NCI-H460 (cell line): Measurements from ENCODE around the gene CNN2. TPM values are rescaled to one million over a fixed set of nuclear protein-coding genes. Genes with fewer than 3 reads are reported as not detected.

ENCODE experiments used
- DNase-seq: peaks from one replicate; pipeline ENCODE4 v3.0.0-alpha.2; 2016; ENCODE audit warnings: low read depth; ENCODE audit errors: extremely low read depth
- polyA plus RNA-seq: library from polyadenylated mRNA; depleted of rRNA; stranded (reverse); fragments of >200 nt; gene quantifications from 2 replicates; pipeline ENCODE4 v1.2.3, GENCODE V29; 2014; cell fraction: nucleus; rRNA removed
- total RNA-seq: library from RNA; depleted of rRNA; stranded (reverse); fragments of >200 nt; shearing (Covaris generic); gene quantifications from 2 replicates; pipeline ENCODE4 v1.2.3, GENCODE V29; 2014; rRNA removed

CNN2 gene
- total RNA-seq = 22.2 and 27.5 TPM in 2 replicates
- 15.5 and 21.9 TPM in 2 replicates for polyA plus RNA-seq

GRCh38 chr19:1025960-1026782, at the start of gene CNN2:
CNN2 (plus strand) TSS chr19:1026608; CDS start chr19:1026662, 54 bp downstream.
- DNase-seq = no peak

GRCh38 chr19:977058-977464, 49.3 kb upstream of the CNN2 start:
- no peak for DNase-seq

DNA sequence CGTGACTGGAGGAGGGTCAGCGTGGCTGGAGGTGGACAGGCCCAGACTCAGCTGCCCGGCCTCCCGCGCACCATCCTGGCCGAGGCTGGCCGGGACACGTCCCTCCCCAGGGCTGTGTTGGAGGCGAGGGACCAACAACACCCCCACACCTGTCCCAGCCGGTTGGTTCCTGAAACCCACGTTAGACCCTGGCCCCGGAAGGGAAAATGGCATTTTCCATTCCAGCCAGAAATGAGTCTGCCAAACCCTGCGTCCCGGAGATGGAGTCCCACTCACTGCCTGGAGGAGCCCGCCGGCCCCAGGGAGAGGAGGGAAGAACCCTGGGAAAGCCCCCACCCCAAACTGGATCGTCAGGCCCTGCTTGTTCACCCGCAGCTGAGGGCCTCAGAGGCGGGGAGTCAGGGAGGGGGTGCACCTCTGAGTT, 47.1 kb upstream of the CNN2 start:
- no peak for DNase-seq

DNA sequence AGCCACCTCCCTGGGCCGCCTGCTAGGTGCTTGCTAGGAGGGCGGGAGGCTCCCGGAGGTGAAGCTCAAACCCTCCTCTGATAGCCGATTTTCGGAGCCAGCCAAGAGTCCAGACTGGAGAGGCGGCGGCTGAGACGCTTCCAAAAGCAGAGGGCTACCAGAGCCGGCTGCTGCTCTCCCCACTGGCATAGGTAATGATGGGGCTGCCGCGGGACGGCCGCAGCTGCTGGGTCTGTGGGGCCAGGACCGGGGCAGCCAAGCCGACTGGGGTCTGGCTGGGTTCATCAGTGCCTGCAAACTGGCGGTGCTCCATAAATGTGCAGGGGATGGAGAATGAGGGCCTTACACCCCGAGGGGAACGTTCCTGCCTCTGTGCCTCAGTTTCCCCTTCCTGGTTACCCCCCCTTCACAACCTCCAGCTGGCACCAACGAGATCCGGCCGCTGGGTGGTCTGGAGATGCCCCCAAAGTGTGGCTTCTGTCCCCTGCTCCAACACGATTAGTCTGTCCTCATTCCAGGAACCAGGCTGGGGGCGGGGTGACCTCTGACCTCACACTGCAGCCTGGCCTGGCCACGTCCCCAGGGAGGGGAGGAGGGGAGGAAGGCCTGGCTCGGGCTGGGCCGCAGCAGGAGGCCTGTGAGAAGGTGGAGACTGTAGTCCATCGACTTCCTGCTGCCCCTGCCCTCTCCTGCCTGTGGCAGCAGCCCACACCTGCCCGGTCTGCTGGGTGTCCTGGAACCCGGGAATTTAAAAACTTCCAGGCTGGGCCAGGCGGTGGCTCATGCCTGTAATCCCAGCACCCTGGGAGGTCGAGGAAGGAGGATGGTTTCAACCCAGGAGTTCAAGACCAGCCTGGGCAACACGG, 46.0 kb upstream of the CNN2 start:
- DNase-seq = no peak

- DNase-seq = peak; percentile 50
Measured at GRCh38 chr19:982567-983170, 43.7 kb upstream of the CNN2 start.

DNA sequence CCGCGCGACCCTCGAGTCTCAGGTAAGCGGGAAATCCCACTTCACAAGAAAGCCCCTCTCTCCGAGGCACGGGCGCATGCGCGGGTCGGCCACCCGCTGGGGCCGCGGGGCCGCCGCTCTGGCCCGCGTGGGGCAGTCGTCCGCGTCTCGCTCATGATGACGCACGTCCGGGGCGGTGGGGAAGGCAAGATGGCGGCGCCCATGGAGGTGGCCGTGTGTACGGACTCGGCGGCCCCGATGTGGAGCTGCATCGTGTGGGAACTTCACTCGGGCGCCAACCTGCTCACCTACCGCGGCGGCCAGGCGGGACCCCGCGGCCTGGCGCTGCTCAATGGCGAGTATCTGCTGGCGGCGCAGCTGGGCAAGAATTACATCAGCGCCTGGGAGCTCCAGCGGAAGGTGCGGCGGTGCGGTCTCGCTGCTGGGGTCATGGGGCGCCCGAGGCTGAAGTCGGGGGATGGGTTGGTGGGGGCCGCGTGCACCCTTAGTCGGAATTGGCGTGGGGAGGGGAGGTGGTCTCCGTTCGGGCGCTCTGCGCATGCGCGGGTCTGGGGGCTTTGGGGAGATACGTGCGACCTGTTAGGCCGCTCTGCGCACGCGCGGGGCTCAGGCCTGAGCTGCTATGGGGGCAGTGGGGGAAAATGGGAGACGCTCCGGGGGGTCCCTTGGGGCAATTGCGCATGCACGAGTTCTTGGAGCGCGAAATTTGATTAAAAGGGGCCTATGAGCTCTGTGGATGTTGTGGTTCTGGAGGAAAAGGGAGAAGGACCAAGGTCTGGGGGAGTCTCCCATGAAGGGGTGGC, 42.0 kb upstream of the CNN2 start, which contains the start of gene WDR18:
WDR18 (plus strand) TSS at position 181 of the 803 bp plus-strand sequence; CDS start at position 190, 9 bp downstream.
- peak; percentile 81 for DNase-seq

- DNase-seq = no peak
Measured at GRCh38 chr19:986083-986482, 40.3 kb upstream of the CNN2 start.

DNA sequence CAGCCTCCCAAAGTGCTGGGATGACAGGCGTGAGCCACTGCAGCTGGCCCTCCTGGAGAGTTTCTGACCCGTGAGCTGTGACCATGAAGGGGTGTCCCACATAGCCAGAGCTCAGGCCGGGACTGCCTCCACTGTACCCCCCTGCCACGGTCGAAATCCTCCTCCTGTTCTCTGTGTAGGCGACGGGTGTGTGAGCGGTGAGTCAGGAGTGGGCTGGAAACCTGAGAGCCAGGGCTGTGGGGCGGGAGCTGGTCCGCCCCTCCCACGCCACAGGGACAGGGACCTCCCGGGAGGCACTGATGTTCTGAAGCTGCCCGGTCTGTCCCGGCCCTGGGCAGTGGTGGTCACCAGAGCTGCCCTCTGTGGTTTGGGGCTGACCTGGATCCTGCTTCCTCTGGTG, 38.3 kb upstream of the CNN2 start:
- DNase-seq = no peak

DNA sequence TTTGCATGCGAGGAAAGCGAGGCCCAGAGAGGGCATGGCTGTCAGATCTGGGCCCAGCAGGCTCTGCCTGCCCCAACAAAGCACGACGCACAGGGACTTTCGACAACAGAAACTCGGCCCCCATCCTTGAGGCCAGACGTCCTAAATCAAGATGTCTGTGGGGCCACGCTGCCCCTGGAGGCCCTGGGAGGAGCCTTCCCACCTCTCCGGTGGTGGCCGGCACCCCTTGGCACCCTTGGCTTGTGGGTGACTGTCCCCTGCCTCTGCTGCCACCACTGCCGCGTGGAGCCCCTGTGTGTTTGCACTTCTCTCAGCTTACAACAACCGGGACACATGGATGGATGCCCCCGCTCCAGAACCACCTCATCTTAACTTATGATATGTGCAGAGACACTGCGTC, 37.9 kb upstream of the CNN2 start:
- no peak for DNase-seq

DNA sequence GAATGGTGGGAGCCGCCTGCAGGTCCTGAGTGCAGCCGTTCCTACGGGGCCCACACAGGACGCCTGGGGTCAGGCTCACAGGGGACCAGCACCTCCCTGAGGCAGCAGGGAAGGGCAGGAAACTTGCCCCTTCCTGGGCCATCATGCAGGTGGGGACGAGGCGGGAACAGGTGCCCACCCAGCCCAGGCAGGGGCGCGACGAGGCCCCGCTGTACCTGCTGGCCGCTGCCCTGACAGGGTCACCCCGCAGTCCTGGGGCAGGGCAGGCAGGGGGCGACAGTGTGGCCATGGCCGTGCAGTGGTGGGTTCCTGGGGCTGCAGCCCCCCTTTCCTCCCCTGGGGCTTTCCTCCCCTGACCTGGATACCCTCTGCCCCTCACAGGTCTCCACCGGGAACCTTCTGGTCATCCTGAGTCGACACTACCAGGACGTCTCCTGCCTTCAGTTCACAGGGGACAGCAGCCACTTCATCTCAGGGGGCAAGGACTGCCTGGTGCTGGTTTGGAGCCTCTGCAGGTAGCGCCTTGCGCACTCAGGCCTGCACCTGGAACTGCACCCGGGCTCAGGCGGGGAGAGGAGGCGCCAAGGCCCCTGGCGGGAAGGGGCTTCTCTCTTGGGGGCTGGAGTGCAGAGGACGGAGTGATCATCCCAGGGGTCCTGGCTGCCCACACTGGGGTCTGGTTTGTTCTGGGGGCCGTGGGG, 36.9 kb upstream of the CNN2 start:
- no peak for DNase-seq

- no peak for DNase-seq
Measured at GRCh38 chr19:990119-990571, 36.3 kb upstream of the CNN2 start.

DNA sequence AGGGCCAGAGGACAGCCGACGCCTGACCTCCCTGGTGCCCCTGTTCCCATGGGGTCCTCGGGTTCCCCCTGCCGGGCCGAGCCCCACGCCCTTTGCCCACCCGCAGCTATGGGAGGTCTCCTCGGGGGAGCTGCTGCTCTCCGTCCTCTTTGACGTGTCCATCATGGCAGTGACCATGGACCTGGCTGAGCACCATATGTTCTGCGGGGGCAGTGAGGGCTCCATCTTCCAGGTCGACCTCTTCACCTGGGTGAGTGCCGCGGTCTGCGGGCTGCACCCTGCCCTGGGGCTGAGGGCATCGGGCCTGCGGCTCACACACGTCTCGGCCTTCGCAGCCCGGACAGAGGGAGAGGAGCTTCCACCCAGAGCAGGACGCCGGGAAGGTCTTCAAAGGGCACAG, 35.7 kb upstream of the CNN2 start:
- DNase-seq = no peak

GRCh38 chr19:991174-991931, 35.1 kb upstream of the CNN2 start:
- peak; percentile 30 for DNase-seq

- no peak for DNase-seq
Measured at GRCh38 chr19:991932-992669, 34.3 kb upstream of the CNN2 start.

DNA sequence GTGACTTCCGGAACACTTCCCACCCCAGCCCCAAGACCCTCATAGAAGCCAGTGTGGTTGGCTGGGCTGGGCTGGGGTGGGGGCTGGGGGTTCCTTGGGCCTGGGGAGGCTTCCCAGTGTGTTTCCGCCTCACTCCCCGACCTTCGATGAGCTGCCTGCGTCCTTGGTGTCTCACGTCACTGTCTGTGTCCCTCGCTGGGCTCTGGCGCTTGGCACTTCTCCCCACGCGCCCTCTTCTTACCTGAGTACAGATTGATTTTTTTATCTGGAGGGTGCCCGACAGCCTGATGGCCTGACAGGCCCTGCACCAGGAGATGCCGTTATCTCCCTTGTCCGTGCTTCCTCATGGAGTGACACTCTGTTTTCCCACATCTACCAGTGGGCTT, 33.7 kb upstream of the CNN2 start:
- DNase-seq = no peak

DNA sequence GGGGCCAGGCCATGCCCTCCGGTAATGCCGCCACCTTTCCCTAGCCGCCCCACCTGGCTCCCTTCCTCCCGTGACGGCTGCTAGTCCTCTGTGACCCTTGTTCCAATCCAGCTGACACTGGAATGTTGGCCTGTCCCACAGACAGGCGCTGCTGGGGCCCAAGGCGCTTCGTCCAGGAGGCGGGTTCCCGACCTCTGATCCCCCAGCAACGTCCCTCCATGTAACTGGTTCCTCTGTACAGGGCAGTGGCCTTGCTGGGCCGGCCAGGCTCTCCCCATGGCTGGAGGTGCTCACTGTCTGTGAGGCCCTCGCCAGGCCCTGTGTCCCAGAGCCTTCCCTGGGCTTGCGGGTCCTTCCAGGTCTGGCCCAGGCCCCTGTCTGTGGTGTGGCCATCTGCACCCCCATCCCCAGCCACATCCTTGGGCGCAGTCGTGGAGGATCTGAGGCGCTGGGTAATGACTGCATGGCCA, 33.0 kb upstream of the CNN2 start:
- DNase-seq = no peak

DNA sequence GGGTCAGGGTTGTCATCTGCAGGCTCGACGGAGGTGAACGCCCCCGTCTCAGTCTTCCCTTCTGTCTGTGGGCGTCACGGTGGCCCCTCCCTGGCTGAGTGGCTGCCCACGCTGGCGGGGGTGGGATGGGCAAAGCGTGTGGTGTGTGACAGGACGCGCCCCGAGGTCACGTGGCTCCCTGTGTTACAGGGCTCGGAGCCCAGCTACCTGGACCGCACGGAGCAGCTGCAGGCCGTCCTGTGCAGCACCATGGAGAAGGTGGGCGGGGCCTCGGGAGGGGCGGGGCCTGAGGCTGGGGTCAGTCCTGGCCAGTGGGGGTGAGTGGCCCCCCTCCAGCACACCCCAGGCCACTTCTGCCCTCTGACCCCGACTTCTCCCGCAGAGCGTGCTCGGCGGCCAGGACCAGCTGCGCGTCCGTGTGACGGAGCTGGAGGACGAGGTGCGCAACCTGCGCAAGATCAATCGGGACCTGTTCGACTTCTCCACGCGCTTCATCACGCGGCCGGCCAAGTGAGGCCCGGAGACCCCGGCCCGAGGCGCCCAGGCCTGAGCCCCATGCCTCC, 32.5 kb upstream of the CNN2 start:
- DNase-seq = no peak

- DNase-seq = no peak
Measured at GRCh38 chr19:994516-994915, 31.9 kb upstream of the CNN2 start.
